GM23338 (cell line): ENCODE results near the gene AFF3. TPM values are rescaled to one million over a fixed set of nuclear protein-coding genes. Genes with fewer than 3 reads are reported as not detected.

Experiments
- ATAC-seq: fragments of 200-7000 bp; cut with Tn5 transposase; 3 replicates; pipeline ENCODE4 v1.9.1; 2020
- DNase-seq: peaks from one replicate; pipeline ENCODE4 v3.0.0-alpha.2; 2015; ENCODE audit warnings: low spot score
- H2AFZ ChIP-seq: fragments of 200-600 bp; sonication (generic); 2 replicates; pipeline ENCODE4 v1.8.0; 2016; ENCODE audit warnings: antibody characterized with exemption, mild to moderate bottlenecking, moderate library complexity
- H3F3A ChIP-seq: fragments of 200-600 bp; sonication (generic); replicated peaks from 2 replicates; pipeline ENCODE4 v1.8.0; 2017; ENCODE audit warnings: antibody characterized with exemption, mixed run types, low read depth
- H3K27ac ChIP-seq: fragments of 200-600 bp; sonication (generic); 2 replicates; pipeline ENCODE4 v1.6.1; 2016; ENCODE audit warnings: low read depth
- H3K27me3 ChIP-seq: fragments of 200-600 bp; sonication (generic); 2 replicates; pipeline ENCODE4 v1.8.0; 2016; ENCODE audit warnings: mild to moderate bottlenecking, mixed run types, moderate library complexity; ENCODE audit not compliant: insufficient read depth
- H3K36me3 ChIP-seq: fragments of 200-600 bp; sonication (generic); 2 replicates; pipeline ENCODE4 v1.8.0; 2016; ENCODE audit warnings: mild to moderate bottlenecking; ENCODE audit not compliant: insufficient read depth
- H3K4me1 ChIP-seq: fragments of 200-600 bp; sonication (generic); 2 replicates; pipeline ENCODE4 v1.8.0; 2016; ENCODE audit warnings: mild to moderate bottlenecking, moderate library complexity; ENCODE audit not compliant: insufficient read depth
- H3K4me2 ChIP-seq: fragments of 200-600 bp; sonication (generic); 2 replicates; pipeline ENCODE4 v1.7.1; 2017; ENCODE audit warnings: mixed run types
- H3K4me3 ChIP-seq: fragments of 200-600 bp; sonication (generic); 2 replicates; pipeline ENCODE4 v1.6.1; 2016; ENCODE audit warnings: mixed run types
- H3K79me2 ChIP-seq: fragments of 200-600 bp; sonication (generic); replicated peaks from 2 replicates; pipeline ENCODE4 v1.8.0; 2017; ENCODE audit warnings: mild to moderate bottlenecking; ENCODE audit not compliant: insufficient read depth
- H3K9me2 ChIP-seq: fragments of 200-600 bp; sonication (generic); 2 replicates; pipeline ENCODE4 v1.8.0; 2017; ENCODE audit not compliant: insufficient read depth
- H4K20me1 ChIP-seq: fragments of 200-600 bp; sonication (generic); replicated peaks from 2 replicates; pipeline ENCODE4 v1.8.0; 2017; ENCODE audit warnings: mild to moderate bottlenecking; ENCODE audit not compliant: insufficient read depth
- H3K27ac Mint-ChIP-seq: 2 replicates; pipeline ENCODE4 v1.8.0; 2020; ENCODE audit warnings: inconsistent platforms, mild to moderate bottlenecking, moderate library complexity, mixed read lengths
- H3K27me3 Mint-ChIP-seq: 3 replicates; pipeline ENCODE4 v1.8.0; 2022; ENCODE audit warnings: low read depth, mild to moderate bottlenecking, moderate library complexity, mixed read lengths, inconsistent platforms; ENCODE audit not compliant: insufficient read depth, poor library complexity
- H3K36me3 Mint-ChIP-seq: 3 replicates; pipeline ENCODE4 v1.8.0; 2021; ENCODE audit warnings: low read depth, mild to moderate bottlenecking, inconsistent platforms, moderate library complexity, mixed read lengths
- H3K4me1 Mint-ChIP-seq: 3 replicates; pipeline ENCODE4 v1.8.0; 2020; ENCODE audit warnings: mild to moderate bottlenecking, inconsistent platforms, mixed read lengths
- H3K4me3 Mint-ChIP-seq: 3 replicates; pipeline ENCODE4 v1.8.0; 2021; ENCODE audit warnings: moderate library complexity, mild to moderate bottlenecking, inconsistent platforms, mixed read lengths
- H3K9me3 Mint-ChIP-seq: 3 replicates; pipeline ENCODE4 v1.8.0; 2020; ENCODE audit warnings: moderate library complexity, mild to moderate bottlenecking, inconsistent platforms, mixed read lengths
- CREB1 ChIP-seq: fragments of 250-450 bp; sonication (Bioruptor Pico); IDR thresholded peaks from 2 replicates; pipeline ENCODE4 v1.5.0; 2020; ENCODE audit warnings: low read depth, mild to moderate bottlenecking, moderate library complexity
- EZH2 ChIP-seq: fragments of 200-600 bp; sonication (generic); IDR thresholded peaks from one replicate; pipeline ENCODE4 v1.8.0; 2017; ENCODE audit warnings: antibody characterized with exemption, mild to moderate bottlenecking, low read depth; ENCODE audit not compliant: unreplicated experiment
- EZH2phosphoT487 ChIP-seq: fragments of 200-600 bp; sonication (generic); IDR thresholded peaks from one replicate; pipeline ENCODE4 v1.8.1; 2018; ENCODE audit warnings: antibody characterized with exemption; ENCODE audit not compliant: unreplicated experiment
- JUNB ChIP-seq: IDR thresholded peaks from one replicate; pipeline ENCODE4 v1.6.1; 2016; ENCODE audit warnings: antibody characterized with exemption; ENCODE audit not compliant: unreplicated experiment
- NANOG ChIP-seq: IDR thresholded peaks from 2 replicates; pipeline ENCODE4 v1.6.1; 2016; ENCODE audit warnings: antibody characterized with exemption, borderline replicate concordance
- POLR2AphosphoS5 ChIP-seq: IDR thresholded peaks from 2 replicates; pipeline ENCODE4 v1.6.1; 2016; ENCODE audit warnings: antibody characterized with exemption, low read depth
- STAT1 ChIP-seq: IDR thresholded peaks from one replicate; pipeline ENCODE4 v1.6.1; 2016; ENCODE audit warnings: antibody characterized with exemption; ENCODE audit not compliant: unreplicated experiment
- ZNF114 ChIP-seq: fragments of 250-450 bp; sonication (Bioruptor Pico); IDR thresholded peaks from 2 replicates; pipeline ENCODE4 v1.5.0; 2020; ENCODE audit warnings: mild to moderate bottlenecking, moderate library complexity
- ZNF331 ChIP-seq: fragments of 250-450 bp; sonication (Bioruptor Pico); IDR thresholded peaks from 2 replicates; pipeline ENCODE4 v1.5.0; 2020; ENCODE audit warnings: low read depth, mild to moderate bottlenecking, moderate library complexity
- polyA plus RNA-seq: library from polyadenylated mRNA; unstranded; fragments of >200 nt; fragmentation: Nextera tagmentation; extraction: Ambion mirVana; gene quantifications from 2 replicates; pipeline ENCODE4 v1.2.1, GENCODE V29; 2016
- total RNA-seq: library from RNA; depleted of rRNA; stranded (reverse); fragments of >200 nt; shearing (Covaris generic); gene quantifications from 2 replicates; pipeline ENCODE4 v1.2.3, GENCODE V29; 2014
- TF ChIP-seq, protein P1 (sequence below), 2 experiments: fragments of 200-600 bp in 1 of 2; sonication (generic) in 1 of 2; conservative IDR thresholded peaks; 2 replicates each; pipeline versions ENCODE4 v1.5.1 to v1.6.1; 2016 to 2017; ENCODE audit warnings: antibody characterized with exemption in 2 of 2, low read depth in 2 of 2, mild to moderate bottlenecking in 2 of 2, moderate library complexity in 1 of 2
- TF ChIP-seq, protein P2 (sequence below): fragments of 250-450 bp; sonication (Bioruptor Pico); IDR thresholded peaks from 2 replicates; pipeline ENCODE4 v1.5.0; 2020; ENCODE audit warnings: mild to moderate bottlenecking, moderate library complexity
- TF ChIP-seq, protein P3 (sequence below): IDR thresholded peaks from 2 replicates; pipeline ENCODE4 v1.6.1; 2016; ENCODE audit warnings: antibody characterized with exemption
- TF ChIP-seq, protein P4 (sequence below): IDR thresholded peaks from one replicate; pipeline ENCODE4 v1.6.1; 2018; ENCODE audit warnings: antibody characterized with exemption; ENCODE audit not compliant: unreplicated experiment

The AFF3 gene
- total and polyA plus RNA-seq, 2 experiments from 2014 or later, result 0.73 to 1.4 TPM

DNA sequence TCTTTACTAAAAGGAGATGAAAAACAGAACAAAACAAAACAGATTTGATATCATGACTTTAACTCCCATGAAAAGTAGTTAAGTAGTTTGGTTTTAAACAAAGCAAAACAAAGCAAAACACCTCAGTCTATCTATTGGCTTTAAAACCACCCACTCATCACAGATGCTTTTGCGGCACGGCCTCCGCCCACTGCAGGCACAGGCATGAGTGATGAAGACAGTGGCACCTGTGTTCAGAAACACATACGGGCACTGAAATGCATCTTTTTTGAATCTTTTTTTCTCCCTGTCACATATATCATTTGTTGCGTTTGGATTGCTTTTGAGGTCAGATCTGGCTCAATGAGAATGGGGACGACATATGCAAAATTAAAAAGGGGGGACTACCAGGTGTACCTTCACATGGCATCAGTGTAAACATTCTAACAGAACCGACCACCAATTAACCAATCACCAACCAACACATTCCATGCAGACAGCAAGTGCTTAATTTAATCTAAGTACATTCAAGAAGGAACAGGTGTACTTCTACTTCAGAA lies 505.2 kb downstream of the AFF3 start:
- no peak overlapping the region for H3K27ac ChIP-seq
- no peak for TF ChIP-seq ZNF331 (CRISPR knock-in tag)
- TF ChIP-seq EZH2, result no peak
- TF ChIP-seq, protein P1, sequence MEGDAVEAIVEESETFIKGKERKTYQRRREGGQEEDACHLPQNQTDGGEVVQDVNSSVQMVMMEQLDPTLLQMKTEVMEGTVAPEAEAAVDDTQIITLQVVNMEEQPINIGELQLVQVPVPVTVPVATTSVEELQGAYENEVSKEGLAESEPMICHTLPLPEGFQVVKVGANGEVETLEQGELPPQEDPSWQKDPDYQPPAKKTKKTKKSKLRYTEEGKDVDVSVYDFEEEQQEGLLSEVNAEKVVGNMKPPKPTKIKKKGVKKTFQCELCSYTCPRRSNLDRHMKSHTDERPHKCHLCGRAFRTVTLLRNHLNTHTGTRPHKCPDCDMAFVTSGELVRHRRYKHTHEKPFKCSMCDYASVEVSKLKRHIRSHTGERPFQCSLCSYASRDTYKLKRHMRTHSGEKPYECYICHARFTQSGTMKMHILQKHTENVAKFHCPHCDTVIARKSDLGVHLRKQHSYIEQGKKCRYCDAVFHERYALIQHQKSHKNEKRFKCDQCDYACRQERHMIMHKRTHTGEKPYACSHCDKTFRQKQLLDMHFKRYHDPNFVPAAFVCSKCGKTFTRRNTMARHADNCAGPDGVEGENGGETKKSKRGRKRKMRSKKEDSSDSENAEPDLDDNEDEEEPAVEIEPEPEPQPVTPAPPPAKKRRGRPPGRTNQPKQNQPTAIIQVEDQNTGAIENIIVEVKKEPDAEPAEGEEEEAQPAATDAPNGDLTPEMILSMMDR (conservative IDR thresholded peaks at IDR 0.05; ENCODE audit: low read depth in 2 of 2), result no peak
- TF ChIP-seq, protein P2, sequence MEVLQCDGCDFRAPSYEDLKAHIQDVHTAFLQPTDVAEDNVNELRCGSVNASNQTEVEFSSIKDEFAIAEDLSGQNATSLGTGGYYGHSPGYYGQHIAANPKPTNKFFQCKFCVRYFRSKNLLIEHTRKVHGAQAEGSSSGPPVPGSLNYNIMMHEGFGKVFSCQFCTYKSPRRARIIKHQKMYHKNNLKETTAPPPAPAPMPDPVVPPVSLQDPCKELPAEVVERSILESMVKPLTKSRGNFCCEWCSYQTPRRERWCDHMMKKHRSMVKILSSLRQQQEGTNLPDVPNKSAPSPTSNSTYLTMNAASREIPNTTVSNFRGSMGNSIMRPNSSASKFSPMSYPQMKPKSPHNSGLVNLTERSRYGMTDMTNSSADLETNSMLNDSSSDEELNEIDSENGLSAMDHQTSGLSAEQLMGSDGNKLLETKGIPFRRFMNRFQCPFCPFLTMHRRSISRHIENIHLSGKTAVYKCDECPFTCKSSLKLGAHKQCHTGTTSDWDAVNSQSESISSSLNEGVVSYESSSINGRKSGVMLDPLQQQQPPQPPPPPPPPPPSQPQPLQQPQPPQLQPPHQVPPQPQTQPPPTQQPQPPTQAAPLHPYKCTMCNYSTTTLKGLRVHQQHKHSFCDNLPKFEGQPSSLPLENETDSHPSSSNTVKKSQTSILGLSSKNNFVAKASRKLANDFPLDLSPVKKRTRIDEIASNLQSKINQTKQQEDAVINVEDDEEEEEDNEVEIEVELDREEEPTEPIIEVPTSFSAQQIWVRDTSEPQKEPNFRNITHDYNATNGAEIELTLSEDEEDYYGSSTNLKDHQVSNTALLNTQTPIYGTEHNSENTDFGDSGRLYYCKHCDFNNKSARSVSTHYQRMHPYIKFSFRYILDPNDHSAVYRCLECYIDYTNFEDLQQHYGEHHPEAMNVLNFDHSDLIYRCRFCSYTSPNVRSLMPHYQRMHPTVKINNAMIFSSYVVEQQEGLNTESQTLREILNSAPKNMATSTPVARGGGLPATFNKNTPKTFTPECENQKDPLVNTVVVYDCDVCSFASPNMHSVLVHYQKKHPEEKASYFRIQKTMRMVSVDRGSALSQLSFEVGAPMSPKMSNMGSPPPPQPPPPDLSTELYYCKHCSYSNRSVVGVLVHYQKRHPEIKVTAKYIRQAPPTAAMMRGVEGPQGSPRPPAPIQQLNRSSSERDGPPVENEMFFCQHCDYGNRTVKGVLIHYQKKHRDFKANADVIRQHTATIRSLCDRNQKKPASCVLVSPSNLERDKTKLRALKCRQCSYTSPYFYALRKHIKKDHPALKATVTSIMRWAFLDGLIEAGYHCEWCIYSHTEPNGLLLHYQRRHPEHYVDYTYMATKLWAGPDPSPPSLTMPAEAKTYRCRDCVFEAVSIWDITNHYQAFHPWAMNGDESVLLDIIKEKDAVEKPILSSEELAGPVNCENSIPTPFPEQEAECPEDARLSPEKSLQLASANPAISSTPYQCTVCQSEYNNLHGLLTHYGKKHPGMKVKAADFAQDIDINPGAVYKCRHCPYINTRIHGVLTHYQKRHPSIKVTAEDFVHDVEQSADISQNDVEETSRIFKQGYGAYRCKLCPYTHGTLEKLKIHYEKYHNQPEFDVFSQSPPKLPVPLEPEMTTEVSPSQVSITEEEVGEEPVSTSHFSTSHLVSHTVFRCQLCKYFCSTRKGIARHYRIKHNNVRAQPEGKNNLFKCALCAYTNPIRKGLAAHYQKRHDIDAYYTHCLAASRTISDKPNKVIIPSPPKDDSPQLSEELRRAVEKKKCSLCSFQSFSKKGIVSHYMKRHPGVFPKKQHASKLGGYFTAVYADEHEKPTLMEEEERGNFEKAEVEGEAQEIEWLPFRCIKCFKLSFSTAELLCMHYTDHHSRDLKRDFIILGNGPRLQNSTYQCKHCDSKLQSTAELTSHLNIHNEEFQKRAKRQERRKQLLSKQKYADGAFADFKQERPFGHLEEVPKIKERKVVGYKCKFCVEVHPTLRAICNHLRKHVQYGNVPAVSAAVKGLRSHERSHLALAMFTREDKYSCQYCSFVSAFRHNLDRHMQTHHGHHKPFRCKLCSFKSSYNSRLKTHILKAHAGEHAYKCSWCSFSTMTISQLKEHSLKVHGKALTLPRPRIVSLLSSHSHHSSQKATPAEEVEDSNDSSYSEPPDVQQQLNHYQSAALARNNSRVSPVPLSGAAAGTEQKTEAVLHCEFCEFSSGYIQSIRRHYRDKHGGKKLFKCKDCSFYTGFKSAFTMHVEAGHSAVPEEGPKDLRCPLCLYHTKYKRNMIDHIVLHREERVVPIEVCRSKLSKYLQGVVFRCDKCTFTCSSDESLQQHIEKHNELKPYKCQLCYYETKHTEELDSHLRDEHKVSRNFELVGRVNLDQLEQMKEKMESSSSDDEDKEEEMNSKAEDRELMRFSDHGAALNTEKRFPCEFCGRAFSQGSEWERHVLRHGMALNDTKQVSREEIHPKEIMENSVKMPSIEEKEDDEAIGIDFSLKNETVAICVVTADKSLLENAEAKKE (CRISPR knock-in tag), result no peak
- no peak for TF ChIP-seq EZH2phosphoT487
- TF ChIP-seq ZNF114 (CRISPR knock-in tag), result no peak
- no peak for TF ChIP-seq CREB1
- TF ChIP-seq, protein P3, sequence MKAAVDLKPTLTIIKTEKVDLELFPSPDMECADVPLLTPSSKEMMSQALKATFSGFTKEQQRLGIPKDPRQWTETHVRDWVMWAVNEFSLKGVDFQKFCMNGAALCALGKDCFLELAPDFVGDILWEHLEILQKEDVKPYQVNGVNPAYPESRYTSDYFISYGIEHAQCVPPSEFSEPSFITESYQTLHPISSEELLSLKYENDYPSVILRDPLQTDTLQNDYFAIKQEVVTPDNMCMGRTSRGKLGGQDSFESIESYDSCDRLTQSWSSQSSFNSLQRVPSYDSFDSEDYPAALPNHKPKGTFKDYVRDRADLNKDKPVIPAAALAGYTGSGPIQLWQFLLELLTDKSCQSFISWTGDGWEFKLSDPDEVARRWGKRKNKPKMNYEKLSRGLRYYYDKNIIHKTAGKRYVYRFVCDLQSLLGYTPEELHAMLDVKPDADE, result no peak
- TF ChIP-seq STAT1, result no peak
- no peak for TF ChIP-seq JUNB
- no peak for TF ChIP-seq NANOG
- no peak for TF ChIP-seq POLR2AphosphoS5
- TF ChIP-seq, protein P4, sequence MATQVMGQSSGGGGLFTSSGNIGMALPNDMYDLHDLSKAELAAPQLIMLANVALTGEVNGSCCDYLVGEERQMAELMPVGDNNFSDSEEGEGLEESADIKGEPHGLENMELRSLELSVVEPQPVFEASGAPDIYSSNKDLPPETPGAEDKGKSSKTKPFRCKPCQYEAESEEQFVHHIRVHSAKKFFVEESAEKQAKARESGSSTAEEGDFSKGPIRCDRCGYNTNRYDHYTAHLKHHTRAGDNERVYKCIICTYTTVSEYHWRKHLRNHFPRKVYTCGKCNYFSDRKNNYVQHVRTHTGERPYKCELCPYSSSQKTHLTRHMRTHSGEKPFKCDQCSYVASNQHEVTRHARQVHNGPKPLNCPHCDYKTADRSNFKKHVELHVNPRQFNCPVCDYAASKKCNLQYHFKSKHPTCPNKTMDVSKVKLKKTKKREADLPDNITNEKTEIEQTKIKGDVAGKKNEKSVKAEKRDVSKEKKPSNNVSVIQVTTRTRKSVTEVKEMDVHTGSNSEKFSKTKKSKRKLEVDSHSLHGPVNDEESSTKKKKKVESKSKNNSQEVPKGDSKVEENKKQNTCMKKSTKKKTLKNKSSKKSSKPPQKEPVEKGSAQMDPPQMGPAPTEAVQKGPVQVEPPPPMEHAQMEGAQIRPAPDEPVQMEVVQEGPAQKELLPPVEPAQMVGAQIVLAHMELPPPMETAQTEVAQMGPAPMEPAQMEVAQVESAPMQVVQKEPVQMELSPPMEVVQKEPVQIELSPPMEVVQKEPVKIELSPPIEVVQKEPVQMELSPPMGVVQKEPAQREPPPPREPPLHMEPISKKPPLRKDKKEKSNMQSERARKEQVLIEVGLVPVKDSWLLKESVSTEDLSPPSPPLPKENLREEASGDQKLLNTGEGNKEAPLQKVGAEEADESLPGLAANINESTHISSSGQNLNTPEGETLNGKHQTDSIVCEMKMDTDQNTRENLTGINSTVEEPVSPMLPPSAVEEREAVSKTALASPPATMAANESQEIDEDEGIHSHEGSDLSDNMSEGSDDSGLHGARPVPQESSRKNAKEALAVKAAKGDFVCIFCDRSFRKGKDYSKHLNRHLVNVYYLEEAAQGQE, result no peak
- peaks cover 5% of the 10 kb centered on the region for H3K27me3 Mint-ChIP-seq
- no peaks in the 10 kb centered on the region for H3K9me2 ChIP-seq
- no peaks in the 10 kb centered on the region; the same call in 2 of the 3 replicates for H3K36me3 Mint-ChIP-seq
- no peak overlapping the region for H3K27ac Mint-ChIP-seq
- peaks cover 3% of the 10 kb centered on the region; the same call in 1 of the 3 replicates for H3K9me3 Mint-ChIP-seq
- no peak overlapping the region for H2AFZ ChIP-seq
- peaks cover 7% of the 10 kb centered on the region; the same call in 2 of the 3 replicates for H3K4me1 Mint-ChIP-seq
- no peaks in the 10 kb centered on the region for H3F3A ChIP-seq
- DNase-seq, result no peak
- no peaks in the 10 kb centered on the region for H3K27me3 ChIP-seq
- H3K4me1 ChIP-seq, result no peaks in the 10 kb centered on the region
- H4K20me1 ChIP-seq, result no peaks in the 10 kb centered on the region
- H3K4me3 ChIP-seq, result no peak overlapping the region
- H3K79me2 ChIP-seq, result no peaks in the 10 kb centered on the region
- ATAC-seq, result no peak
- no peak overlapping the region for H3K4me2 ChIP-seq
- no peak overlapping the region for H3K4me3 Mint-ChIP-seq
- no peaks in the 10 kb centered on the region for H3K36me3 ChIP-seq
